ENCODE measurements around the gene RASSF3.

The RASSF3 gene

GRCh38 chr12:64590183-64590582, 20.1 kb upstream of the RASSF3 start:
- H3K36me3 ChIP-seq (ENCODE audit: control insufficient read depth in 1 of 2, insufficient read depth in 2 of 2, low read length in 2 of 2): no peaks in the 10 kb centered on the region
- no peak overlapping the region for H3K4me3 ChIP-seq (ENCODE audit: low read depth in 1 of 2, low read length in 2 of 2)
- no peaks in the 10 kb centered on the region for H3K4me1 ChIP-seq (ENCODE audit: control insufficient read depth in 1 of 2, insufficient read depth in 2 of 2, low read length in 2 of 2)
- H3K9me3 ChIP-seq (ENCODE audit: control insufficient read depth in 1 of 2, low read length in 2 of 2): no peaks in the 10 kb centered on the region
- H3K27ac ChIP-seq (ENCODE audit: low read depth, low read length): no peak overlapping the region
- no peaks in the 10 kb centered on the region for H3K27me3 ChIP-seq (ENCODE audit: control insufficient read depth in 1 of 2, insufficient read depth in 2 of 2, low read length in 2 of 2)
- H3K9ac ChIP-seq (ENCODE audit: low read depth in 1 of 2, low read length in 2 of 2): no peak overlapping the region

- no peak overlapping the region for H3K9ac ChIP-seq (ENCODE audit: low read depth in 1 of 2, low read length in 2 of 2)
- no peak overlapping the region for H3K27ac ChIP-seq (ENCODE audit: low read depth, low read length)
- H3K9me3 ChIP-seq (ENCODE audit: control insufficient read depth in 1 of 2, low read length in 2 of 2): no peaks in the 10 kb centered on the region
- H3K4me1 ChIP-seq (ENCODE audit: control insufficient read depth in 1 of 2, insufficient read depth in 2 of 2, low read length in 2 of 2): peaks cover 0 to 10% of the 10 kb centered on the region in 2 donors
- H3K4me3 ChIP-seq (ENCODE audit: low read depth in 1 of 2, low read length in 2 of 2): no peak overlapping the region
- H3K36me3 ChIP-seq (ENCODE audit: control insufficient read depth in 1 of 2, insufficient read depth in 2 of 2, low read length in 2 of 2): no peaks in the 10 kb centered on the region
- no peaks in the 10 kb centered on the region for H3K27me3 ChIP-seq (ENCODE audit: control insufficient read depth in 1 of 2, insufficient read depth in 2 of 2, low read length in 2 of 2)
Measured at GRCh38 chr12:64595863-64596793, 14.2 kb upstream of the RASSF3 start.

- peaks cover 4 to 10% of the 10 kb centered on the region in 2 donors for H3K4me1 ChIP-seq (ENCODE audit: control insufficient read depth in 1 of 2, insufficient read depth in 2 of 2, low read length in 2 of 2)
- no peak overlapping the region for H3K27ac ChIP-seq (ENCODE audit: low read depth, low read length)
- no peak overlapping the region for H3K4me3 ChIP-seq (ENCODE audit: low read depth in 1 of 2, low read length in 2 of 2)
- H3K9me3 ChIP-seq (ENCODE audit: control insufficient read depth in 1 of 2, low read length in 2 of 2): no peaks in the 10 kb centered on the region
- no peaks in the 10 kb centered on the region for H3K27me3 ChIP-seq (ENCODE audit: control insufficient read depth in 1 of 2, insufficient read depth in 2 of 2, low read length in 2 of 2)
- no peaks in the 10 kb centered on the region for H3K36me3 ChIP-seq (ENCODE audit: control insufficient read depth in 1 of 2, insufficient read depth in 2 of 2, low read length in 2 of 2)
- H3K9ac ChIP-seq (ENCODE audit: low read depth in 1 of 2, low read length in 2 of 2): no peak overlapping the region
Measured at GRCh38 chr12:64598831-64599230, 11.5 kb upstream of the RASSF3 start.

- no peaks in the 10 kb centered on the region for H3K27me3 ChIP-seq (ENCODE audit: control insufficient read depth in 1 of 2, insufficient read depth in 2 of 2, low read length in 2 of 2)
- H3K9me3 ChIP-seq (ENCODE audit: control insufficient read depth in 1 of 2, low read length in 2 of 2): no peaks in the 10 kb centered on the region
- no peaks in the 10 kb centered on the region for H3K36me3 ChIP-seq (ENCODE audit: control insufficient read depth in 1 of 2, insufficient read depth in 2 of 2, low read length in 2 of 2)
- peaks cover 4 to 10% of the 10 kb centered on the region in 2 donors for H3K4me1 ChIP-seq (ENCODE audit: control insufficient read depth in 1 of 2, insufficient read depth in 2 of 2, low read length in 2 of 2)
- no peak overlapping the region for H3K4me3 ChIP-seq (ENCODE audit: low read depth in 1 of 2, low read length in 2 of 2)
- no peak overlapping the region for H3K27ac ChIP-seq (ENCODE audit: low read depth, low read length)
- H3K9ac ChIP-seq (ENCODE audit: low read depth in 1 of 2, low read length in 2 of 2): no peak overlapping the region
Measured at GRCh38 chr12:64600164-64600561, 10.1 kb upstream of the RASSF3 start.

GRCh38 chr12:64603183-64603841, 7.0 kb upstream of the RASSF3 start:
- H3K36me3 ChIP-seq (ENCODE audit: control insufficient read depth in 1 of 2, insufficient read depth in 2 of 2, low read length in 2 of 2): no peaks in the 10 kb centered on the region
- no peaks in the 10 kb centered on the region for H3K27me3 ChIP-seq (ENCODE audit: control insufficient read depth in 1 of 2, insufficient read depth in 2 of 2, low read length in 2 of 2)
- H3K9ac ChIP-seq (ENCODE audit: low read depth in 1 of 2, low read length in 2 of 2): no peak overlapping the region
- H3K4me1 ChIP-seq (ENCODE audit: control insufficient read depth in 1 of 2, insufficient read depth in 2 of 2, low read length in 2 of 2): peaks cover 4 to 7% of the 10 kb centered on the region in 2 donors
- no peak overlapping the region for H3K27ac ChIP-seq (ENCODE audit: low read depth, low read length)
- H3K9me3 ChIP-seq (ENCODE audit: control insufficient read depth in 1 of 2, low read length in 2 of 2): no peaks in the 10 kb centered on the region
- no peak overlapping the region for H3K4me3 ChIP-seq (ENCODE audit: low read depth in 1 of 2, low read length in 2 of 2)

GRCh38 chr12:64608901-64609535, 1.3 kb upstream of the RASSF3 start:
- H3K4me1 ChIP-seq (ENCODE audit: control insufficient read depth in 1 of 2, insufficient read depth in 2 of 2, low read length in 2 of 2): peaks cover 13 to 21% of the 10 kb centered on the region in 2 donors

GRCh38 chr12:64609536-64610078, 688 bp upstream of the RASSF3 start:
- Histone ChIP-seq H3K4me3 (ENCODE audit: low read depth in 1 of 2, low read length in 2 of 2) (peak overlapping the region; percentile 74 to 79), H3K9me3 (ENCODE audit: control insufficient read depth in 1 of 2, low read length in 2 of 2) (no peaks in the 10 kb centered on the region), H3K4me1 (ENCODE audit: control insufficient read depth in 1 of 2, insufficient read depth in 2 of 2, low read length in 2 of 2) (peaks cover 13 to 21% of the 10 kb centered on the region in 2 donors), H3K9ac (ENCODE audit: low read depth in 1 of 2, low read length in 2 of 2) (peak overlapping the region; percentile 81), H3K27ac (ENCODE audit: low read depth, low read length) (peak overlapping the region; percentile 59), H3K36me3 (ENCODE audit: control insufficient read depth in 1 of 2, insufficient read depth in 2 of 2, low read length in 2 of 2) (no peaks in the 10 kb centered on the region), H3K27me3 (ENCODE audit: control insufficient read depth in 1 of 2, insufficient read depth in 2 of 2, low read length in 2 of 2) (no peaks in the 10 kb centered on the region)

More at GRCh38 chr12:64608901-64609535, 1.3 kb upstream of the RASSF3 start:
- peak overlapping the region; percentile 81 for H3K9ac ChIP-seq (ENCODE audit: low read depth in 1 of 2, low read length in 2 of 2)
- no peaks in the 10 kb centered on the region for H3K27me3 ChIP-seq (ENCODE audit: control insufficient read depth in 1 of 2, insufficient read depth in 2 of 2, low read length in 2 of 2)
- H3K27ac ChIP-seq (ENCODE audit: low read depth, low read length): peak overlapping the region; percentile 59
- H3K4me3 ChIP-seq (ENCODE audit: low read depth in 1 of 2, low read length in 2 of 2): peak overlapping the region; percentile 74 to 79
- no peaks in the 10 kb centered on the region for H3K36me3 ChIP-seq (ENCODE audit: control insufficient read depth in 1 of 2, insufficient read depth in 2 of 2, low read length in 2 of 2)
- no peaks in the 10 kb centered on the region for H3K9me3 ChIP-seq (ENCODE audit: control insufficient read depth in 1 of 2, low read length in 2 of 2)

- peak overlapping the region; percentile 70 for H3K27ac ChIP-seq (ENCODE audit: low read depth, low read length)
- peaks cover 13 to 21% of the 10 kb centered on the region in 2 donors for H3K4me1 ChIP-seq (ENCODE audit: control insufficient read depth in 1 of 2, insufficient read depth in 2 of 2, low read length in 2 of 2)
- peak overlapping the region; percentile 85 to 91 for H3K9ac ChIP-seq (ENCODE audit: low read depth in 1 of 2, low read length in 2 of 2)
- H3K36me3 ChIP-seq (ENCODE audit: control insufficient read depth in 1 of 2, insufficient read depth in 2 of 2, low read length in 2 of 2): no peaks in the 10 kb centered on the region
- no peaks in the 10 kb centered on the region for H3K27me3 ChIP-seq (ENCODE audit: control insufficient read depth in 1 of 2, insufficient read depth in 2 of 2, low read length in 2 of 2)
- H3K9me3 ChIP-seq (ENCODE audit: control insufficient read depth in 1 of 2, low read length in 2 of 2): no peaks in the 10 kb centered on the region
- peak overlapping the region; percentile 85 to 96 for H3K4me3 ChIP-seq (ENCODE audit: low read depth in 1 of 2, low read length in 2 of 2)
Measured at GRCh38 chr12:64610660-64611340, 505 bp downstream of the RASSF3 start.

GRCh38 chr12:64611341-64612284, 1.3 kb downstream of the RASSF3 start:
- no peaks in the 10 kb centered on the region for H3K9me3 ChIP-seq (ENCODE audit: control insufficient read depth in 1 of 2, low read length in 2 of 2)
- H3K27me3 ChIP-seq (ENCODE audit: control insufficient read depth in 1 of 2, insufficient read depth in 2 of 2, low read length in 2 of 2): no peaks in the 10 kb centered on the region
- peak overlapping the region; percentile 85 to 91 for H3K9ac ChIP-seq (ENCODE audit: low read depth in 1 of 2, low read length in 2 of 2)
- peaks cover 13 to 21% of the 10 kb centered on the region in 2 donors for H3K4me1 ChIP-seq (ENCODE audit: control insufficient read depth in 1 of 2, insufficient read depth in 2 of 2, low read length in 2 of 2)
- H3K36me3 ChIP-seq (ENCODE audit: control insufficient read depth in 1 of 2, insufficient read depth in 2 of 2, low read length in 2 of 2): no peaks in the 10 kb centered on the region
- H3K27ac ChIP-seq (ENCODE audit: low read depth, low read length): peak overlapping the region; percentile 70
- peak overlapping the region; percentile 85 to 96 for H3K4me3 ChIP-seq (ENCODE audit: low read depth in 1 of 2, low read length in 2 of 2)

Measured in duodenal mucosa (tissue), 2 donors.